NCI-H748 (cell line): ENCODE results near the gene KIAA0586.
"Not testable (repeated sequence)": the region's sequence is repeated elsewhere in the genome, so short reads cannot be mapped to it uniquely, and the experiment has no call there.

Source experiments
- DNase-seq: peaks from one replicate; lab custom pipeline; 2025; ENCODE audit not compliant: unreplicated experiment; lab: John Stamatoyannopoulos, UW

KIAA0586 gene

GRCh38 chr14:58463147-58463546 lies 35.6 kb downstream of the KIAA0586 start:
- no peak for DNase-seq

GRCh38 chr14:58464652-58465051 lies 37.1 kb downstream of the KIAA0586 start:
- DNase-seq, result no peak

- no peak for DNase-seq
These were observed 37.9 kb downstream of the KIAA0586 start for GRCh38 chr14:58465421-58465820.

- DNase-seq, result no peak
These were observed 38.9 kb downstream of the KIAA0586 start for GRCh38 chr14:58466459-58466858.

GRCh38 chr14:58467575-58467974 lies 40.1 kb downstream of the KIAA0586 start:
- DNase-seq, result no peak

- no peak for DNase-seq
These were observed 41.8 kb downstream of the KIAA0586 start for GRCh38 chr14:58469309-58469708.

- DNase-seq, result no peak
These were observed 48.8 kb downstream of the KIAA0586 start for GRCh38 chr14:58476320-58476719.

GRCh38 chr14:58477653-58478052 lies 50.1 kb downstream of the KIAA0586 start:
- no peak for DNase-seq

GRCh38 chr14:58478329-58478728 lies 50.8 kb downstream of the KIAA0586 start:
- not testable (repeated sequence) for DNase-seq

GRCh38 chr14:58479975-58480374 lies 52.5 kb downstream of the KIAA0586 start:
- no peak for DNase-seq

- no peak for DNase-seq
These were observed 56.7 kb downstream of the KIAA0586 start for GRCh38 chr14:58484176-58484575.

- DNase-seq, result no peak
These were observed 61.0 kb downstream of the KIAA0586 start for GRCh38 chr14:58488550-58488949.

- no peak for DNase-seq
These were observed 64.1 kb downstream of the KIAA0586 start for GRCh38 chr14:58491593-58491992.

- DNase-seq, result no peak
These were observed 64.5 kb downstream of the KIAA0586 start for GRCh38 chr14:58492044-58492443.

GRCh38 chr14:58501214-58501816 lies 73.8 kb downstream of the KIAA0586 start:
- peak; percentile 68 for DNase-seq

GRCh38 chr14:58513272-58513671 lies 85.8 kb downstream of the KIAA0586 start:
- DNase-seq, result no peak

GRCh38 chr14:58517592-58517991 lies 90.1 kb downstream of the KIAA0586 start:
- no peak for DNase-seq

GRCh38 chr14:58525691-58526090 lies 98.2 kb downstream of the KIAA0586 start:
- not testable (repeated sequence) for DNase-seq

- DNase-seq, result no peak
These were observed 105.9 kb downstream of the KIAA0586 start for GRCh38 chr14:58533446-58533845.

- DNase-seq, result no peak
These were observed 107.5 kb downstream of the KIAA0586 start for GRCh38 chr14:58535044-58535443.

GRCh38 chr14:58537004-58537403 lies 109.5 kb downstream of the KIAA0586 start:
- DNase-seq, result no peak

GRCh38 chr14:58540749-58541632 lies 113.5 kb downstream of the KIAA0586 start:
- DNase-seq, result peak; percentile 29
